ENCODE data around the gene AKR1B1. TPM values are rescaled to one million over a fixed set of nuclear protein-coding genes. Genes with fewer than 3 reads are reported as not detected.

Gene AKR1B1
- total and polyA plus RNA-seq, 2 experiments from 2014 or later: 61.0 to 164 TPM

DNA sequence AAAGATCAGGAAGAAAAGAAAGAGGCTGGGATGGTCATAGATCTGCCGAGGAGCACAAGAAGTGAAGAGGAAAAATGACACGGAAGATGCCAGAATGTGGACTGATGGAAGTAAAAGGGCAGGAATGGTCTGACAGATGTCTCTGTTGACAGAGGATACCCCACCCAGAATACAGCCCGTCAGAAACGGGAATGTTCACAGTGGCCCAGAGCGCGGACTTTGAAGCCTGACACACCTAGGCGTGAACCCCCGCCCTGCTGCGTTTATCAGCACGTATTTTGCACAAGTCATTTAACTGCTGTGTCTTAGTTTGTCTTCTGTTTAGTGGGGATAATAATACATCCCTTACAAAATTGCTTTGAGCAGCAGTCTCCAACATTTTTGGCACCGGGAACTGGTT lies 27.1 kb downstream of the AKR1B1 start:
- H3K9ac ChIP-seq: peak overlapping the region; percentile 78
- H3K9me2 ChIP-seq (ENCODE audit: insufficient read depth): no peaks in the 10 kb centered on the region
- TF ChIP-seq EZH2 (IDR thresholded peaks at IDR 0.05; ENCODE audit: insufficient read depth, poor library complexity, severe bottlenecking) (no peak), EZH2phosphoT487 (IDR thresholded peaks at IDR 0.05; ENCODE audit: insufficient read depth, low read depth) (no peak)
- DNase-seq: no peak
- no peaks in the 10 kb centered on the region for H4K20me1 ChIP-seq (ENCODE audit: insufficient read depth)
- peak overlapping the region; percentile 75 for H3K4me3 ChIP-seq
- peak overlapping the region; percentile 82 for H3K27ac ChIP-seq
- H3K4me2 ChIP-seq (ENCODE audit: unreplicated experiment): peak overlapping the region; percentile 94
- no peaks in the 10 kb centered on the region for H3K79me2 ChIP-seq (ENCODE audit: insufficient read depth)
- no peaks in the 10 kb centered on the region for H3K36me3 ChIP-seq (ENCODE audit: low read depth)
- H3K27me3 ChIP-seq (replicated peaks; ENCODE audit: insufficient read depth): no peaks in the 10 kb centered on the region
- in situ Hi-C loops (cut with MboI): loop anchor here (5.0 kb wide), 1 partner anchor 170 kb away; no protein-coding TSS in a partner anchor
- H2AFZ ChIP-seq: peak overlapping the region; percentile 95
- no peaks in the 10 kb centered on the region for H3K9me3 ChIP-seq (ENCODE audit: low read depth)
- WGBS, 2 experiments (ENCODE audit: low coverage in 1 of 2, low lambda C conversion rate in 2 of 2, missing lambda C conversion rate in 2 of 2): 80 to 83% methylated on average over 11 of the region's 11 CpGs
- peaks cover 15% of the 10 kb centered on the region for H3K4me1 ChIP-seq (ENCODE audit: insufficient read depth)
- peaks cover 20% of the 10 kb centered on the region for H3F3A ChIP-seq (ENCODE audit: insufficient read depth)

GRCh38 chr7:134429481-134429880 lies 29.4 kb downstream of the AKR1B1 start:
- Histone ChIP-seq H3K4me3 (no peak overlapping the region), H3K9me3 (ENCODE audit: low read depth) (no peaks in the 10 kb centered on the region), H3K36me3 (ENCODE audit: low read depth) (no peaks in the 10 kb centered on the region), H3K79me2 (ENCODE audit: insufficient read depth) (no peaks in the 10 kb centered on the region), H3K4me1 (ENCODE audit: insufficient read depth) (no peaks in the 10 kb centered on the region; the same call in 1 of the 2 replicates), H3K27me3 (replicated peaks; ENCODE audit: insufficient read depth) (no peaks in the 10 kb centered on the region), H4K20me1 (ENCODE audit: insufficient read depth) (no peaks in the 10 kb centered on the region), H3K27ac (no peak overlapping the region), H3K9ac (no peak overlapping the region), H3F3A (ENCODE audit: insufficient read depth) (no peaks in the 10 kb centered on the region; the same call in 1 of the 2 replicates), H3K9me2 (ENCODE audit: insufficient read depth) (no peaks in the 10 kb centered on the region), H2AFZ (no peak overlapping the region), H3K4me2 (ENCODE audit: unreplicated experiment) (no peak overlapping the region)
- 72 to 78% methylated on average over 6 of the region's 6 CpGs for WGBS, 2 experiments (ENCODE audit: low coverage in 1 of 2, low lambda C conversion rate in 2 of 2, missing lambda C conversion rate in 2 of 2)
- in situ Hi-C loops (cut with MboI): no loop called here
- DNase-seq: no peak
- TF ChIP-seq EZH2phosphoT487 (IDR thresholded peaks at IDR 0.05; ENCODE audit: insufficient read depth, low read depth) (no peak), EZH2 (IDR thresholded peaks at IDR 0.05; ENCODE audit: insufficient read depth, poor library complexity, severe bottlenecking) (no peak)

DNA sequence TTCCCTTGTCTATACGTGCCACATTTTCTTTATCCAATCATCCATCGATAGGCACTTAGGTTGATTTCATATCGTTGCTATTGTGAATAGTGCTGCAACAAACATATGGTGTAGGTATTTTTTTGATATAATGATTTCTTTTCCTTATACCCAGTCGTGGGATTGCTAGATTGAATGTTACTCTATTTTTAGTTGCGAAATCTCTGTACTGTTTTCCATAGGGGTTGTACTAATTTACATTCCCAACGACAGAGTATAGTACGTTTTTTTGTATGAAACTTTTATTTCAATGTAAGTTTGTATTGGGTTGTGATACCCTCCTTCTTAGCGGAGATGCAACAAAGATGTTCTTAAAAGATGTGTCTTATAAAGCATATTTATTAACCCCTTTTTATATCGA lies 30.0 kb downstream of the AKR1B1 start:
- in situ Hi-C loops (cut with MboI): no loop called here
- TF ChIP-seq EZH2phosphoT487 (IDR thresholded peaks at IDR 0.05; ENCODE audit: insufficient read depth, low read depth) (no peak), EZH2 (IDR thresholded peaks at IDR 0.05; ENCODE audit: insufficient read depth, poor library complexity, severe bottlenecking) (no peak)

DNA sequence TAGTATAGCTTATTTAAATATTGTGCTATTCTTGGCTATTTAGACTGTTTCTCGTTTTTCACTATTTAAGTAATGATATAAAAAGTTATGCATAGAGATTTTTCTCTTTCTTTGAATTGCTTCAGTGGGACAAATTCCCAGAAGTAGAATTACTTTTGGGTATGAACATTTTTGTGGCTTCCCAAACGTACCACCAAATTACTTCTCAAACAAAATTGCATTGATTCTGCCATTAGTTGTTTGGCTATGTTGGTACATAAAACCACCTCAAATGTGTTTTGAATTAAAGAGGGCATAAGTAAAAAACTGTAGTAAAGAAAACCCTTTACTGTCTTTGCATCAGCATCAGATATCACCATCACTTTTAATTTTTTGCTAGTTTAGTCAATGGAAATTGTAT lies 31.0 kb downstream of the AKR1B1 start:
- 6 to 16% methylated on average over 2 of the region's 2 CpGs for WGBS, 2 experiments (ENCODE audit: low coverage in 1 of 2, low lambda C conversion rate in 2 of 2, missing lambda C conversion rate in 2 of 2)
- Histone ChIP-seq H4K20me1 (ENCODE audit: insufficient read depth) (no peaks in the 10 kb centered on the region), H3F3A (ENCODE audit: insufficient read depth) (no peaks in the 10 kb centered on the region), H3K27ac (no peak overlapping the region), H3K4me3 (no peak overlapping the region), H3K36me3 (ENCODE audit: low read depth) (no peaks in the 10 kb centered on the region), H3K4me2 (ENCODE audit: unreplicated experiment) (no peak overlapping the region), H3K79me2 (ENCODE audit: insufficient read depth) (no peaks in the 10 kb centered on the region), H3K27me3 (replicated peaks; ENCODE audit: insufficient read depth) (no peaks in the 10 kb centered on the region), H3K9me3 (ENCODE audit: low read depth) (no peaks in the 10 kb centered on the region), H3K9ac (no peak overlapping the region), H2AFZ (no peak overlapping the region), H3K4me1 (ENCODE audit: insufficient read depth) (no peaks in the 10 kb centered on the region; the same call in 1 of the 2 replicates), H3K9me2 (ENCODE audit: insufficient read depth) (no peaks in the 10 kb centered on the region)
- DNase-seq: no peak
- no peak for TF ChIP-seq EZH2 (IDR thresholded peaks at IDR 0.05; ENCODE audit: insufficient read depth, poor library complexity, severe bottlenecking)
- TF ChIP-seq EZH2phosphoT487 (IDR thresholded peaks at IDR 0.05; ENCODE audit: insufficient read depth, low read depth): no peak
- in situ Hi-C loops (cut with MboI): no loop called here

More for the DNA sequence above, 30.0 kb downstream of the AKR1B1 start:
- Histone ChIP-seq H3K9ac (no peak overlapping the region), H2AFZ (no peak overlapping the region), H3K36me3 (ENCODE audit: low read depth) (no peaks in the 10 kb centered on the region), H3K4me1 (ENCODE audit: insufficient read depth) (no peaks in the 10 kb centered on the region; the same call in 1 of the 2 replicates), H3K79me2 (ENCODE audit: insufficient read depth) (no peaks in the 10 kb centered on the region), H3K27me3 (replicated peaks; ENCODE audit: insufficient read depth) (no peaks in the 10 kb centered on the region), H3K27ac (no peak overlapping the region), H3K4me3 (no peak overlapping the region), H3K4me2 (ENCODE audit: unreplicated experiment) (no peak overlapping the region), H4K20me1 (ENCODE audit: insufficient read depth) (no peaks in the 10 kb centered on the region), H3K9me3 (ENCODE audit: low read depth) (no peaks in the 10 kb centered on the region), H3F3A (ENCODE audit: insufficient read depth) (no peaks in the 10 kb centered on the region; the same call in 1 of the 2 replicates), H3K9me2 (ENCODE audit: insufficient read depth) (no peaks in the 10 kb centered on the region)
- DNase-seq: no peak
- WGBS, 2 experiments (ENCODE audit: low coverage in 1 of 2, low lambda C conversion rate in 2 of 2, missing lambda C conversion rate in 2 of 2): 79 to 82% methylated on average over 9 of the region's 9 CpGs

GRCh38 chr7:134425777-134426176 lies 33.1 kb downstream of the AKR1B1 start:
- H3K9ac ChIP-seq: no peak overlapping the region
- no peak overlapping the region for H2AFZ ChIP-seq
- H3K27ac ChIP-seq: no peak overlapping the region
- no peaks in the 10 kb centered on the region for H3K79me2 ChIP-seq (ENCODE audit: insufficient read depth)
- no peaks in the 10 kb centered on the region for H3K9me2 ChIP-seq (ENCODE audit: insufficient read depth)
- WGBS, 2 experiments (ENCODE audit: low coverage in 1 of 2, low lambda C conversion rate in 2 of 2, missing lambda C conversion rate in 2 of 2): 98 to 100% methylated on average over 1 of the region's 1 CpG
- no peaks in the 10 kb centered on the region for H3K36me3 ChIP-seq (ENCODE audit: low read depth)
- TF ChIP-seq EZH2 (IDR thresholded peaks at IDR 0.05; ENCODE audit: insufficient read depth, poor library complexity, severe bottlenecking) (no peak), EZH2phosphoT487 (IDR thresholded peaks at IDR 0.05; ENCODE audit: insufficient read depth, low read depth) (no peak)
- in situ Hi-C loops (cut with MboI): no loop called here
- DNase-seq: no peak
- no peaks in the 10 kb centered on the region for H3K9me3 ChIP-seq (ENCODE audit: low read depth)
- H3K4me3 ChIP-seq: no peak overlapping the region
- H4K20me1 ChIP-seq (ENCODE audit: insufficient read depth): no peaks in the 10 kb centered on the region
- H3K4me1 ChIP-seq (ENCODE audit: insufficient read depth): peaks cover 8% of the 10 kb centered on the region
- no peak overlapping the region for H3K4me2 ChIP-seq (ENCODE audit: unreplicated experiment)
- H3K27me3 ChIP-seq (replicated peaks; ENCODE audit: insufficient read depth): no peaks in the 10 kb centered on the region
- no peaks in the 10 kb centered on the region for H3F3A ChIP-seq (ENCODE audit: insufficient read depth)

Data from GM23248 (cell line).